ENCODE data around the gene ARHGEF4. TPM values are rescaled to one million over a fixed set of nuclear protein-coding genes. Genes with fewer than 3 reads are reported as not detected.

ARHGEF4 gene
- total and polyA plus RNA-seq, 2 donors (not counting 3 experiments of a cell fraction or from before 2014, with no cell fraction given) = not detected

- no peak for TF ChIP-seq MYC (IDR thresholded peaks at IDR 0.05; ENCODE audit: low read depth, low read length)
- no peak for TF ChIP-seq JUN (IDR thresholded peaks at IDR 0.05; ENCODE audit: borderline replicate concordance, insufficient read depth, insufficient read length, low read depth)
- BruUV-seq (replicated peaks) = no TSS peak
- Histone ChIP-seq H3K9ac (replicated peaks; ENCODE audit: extremely low read depth, insufficient read depth, low read length) (no peak overlapping the region), H4K20me1 (replicated peaks; ENCODE audit: control insufficient read depth, extremely low read depth, insufficient read depth, low read length) (no peaks in the 10 kb centered on the region), H2AFZ (ENCODE audit: low read depth, low read length) (no peak overlapping the region), H3K27me3 (ENCODE audit: control insufficient read depth in 2 of 2, insufficient read depth in 2 of 2, low read length in 2 of 2) (no peaks in the 10 kb centered on the region), H3K4me3 (replicated peaks in 1 of 3; ENCODE audit: insufficient read depth in 1 of 3, low read depth in 1 of 3, low read length in 3 of 3) (no peak overlapping the region), H3K27ac (ENCODE audit: insufficient read depth, low read depth, low read length) (no peak overlapping the region), H3K36me3 (ENCODE audit: control insufficient read depth in 2 of 2, extremely low read depth in 1 of 2, insufficient read depth in 2 of 2, low read length in 2 of 2) (no peaks in the 10 kb centered on the region), H3K4me2 (ENCODE audit: insufficient read depth, low read length) (no peak overlapping the region), H3K4me1 (ENCODE audit: control insufficient read depth, extremely low read depth, insufficient read depth, low read length) (no peaks in the 10 kb centered on the region), H3K9me1 (replicated peaks; ENCODE audit: control insufficient read depth, extremely low read depth, insufficient read depth, low read length) (no peaks in the 10 kb centered on the region), H3K79me2 (ENCODE audit: control insufficient read depth, insufficient read depth, low read length) (no peaks in the 10 kb centered on the region), H3K9me3 (replicated peaks; ENCODE audit: control insufficient read depth, insufficient read depth, low read length) (no peaks in the 10 kb centered on the region)
- FAIRE-seq (no peak), DNase-seq (ENCODE audit: low read depth, low spot score) (no peak)
- POLR2A ChIA-PET = no interaction called here
- dilution Hi-C loops (cut with MboI; ENCODE audit: extremely low pct_ligation_motif_present, low sequenced_read_pairs) = no loop called here
- intact Hi-C loops (cut with micrococcal nuclease) = no loop called here
- CTCF ChIA-PET = interaction anchor here (1.3 to 1.6 kb wide), 2 partner anchors 8 to 131 kb away, joined by 3 to 5 read pairs; no protein-coding TSS in a partner anchor
Observed at GRCh38 chr2:130928385-130928784, 91.7 kb downstream of the ARHGEF4 start.

- POLR2A ChIA-PET = no interaction called here
- H2AFZ ChIP-seq (ENCODE audit: low read depth, low read length) = no peak overlapping the region
Observed at GRCh38 chr2:130930740-130931659, 94.3 kb downstream of the ARHGEF4 start.

More at GRCh38 chr2:130930740-130931659, 94.3 kb downstream of the ARHGEF4 start:
- Histone ChIP-seq H3K27ac (ENCODE audit: insufficient read depth, low read depth, low read length) (no peak overlapping the region), H3K4me1 (ENCODE audit: control insufficient read depth, extremely low read depth, insufficient read depth, low read length) (no peaks in the 10 kb centered on the region), H3K79me2 (ENCODE audit: control insufficient read depth, insufficient read depth, low read length) (no peaks in the 10 kb centered on the region), H4K20me1 (replicated peaks; ENCODE audit: control insufficient read depth, extremely low read depth, insufficient read depth, low read length) (no peaks in the 10 kb centered on the region), H3K9me3 (replicated peaks; ENCODE audit: control insufficient read depth, insufficient read depth, low read length) (no peaks in the 10 kb centered on the region), H3K9me1 (replicated peaks; ENCODE audit: control insufficient read depth, extremely low read depth, insufficient read depth, low read length) (no peaks in the 10 kb centered on the region), H3K4me3 (replicated peaks in 1 of 3; ENCODE audit: insufficient read depth in 1 of 3, low read depth in 1 of 3, low read length in 3 of 3) (no peak overlapping the region), H3K9ac (replicated peaks; ENCODE audit: extremely low read depth, insufficient read depth, low read length) (no peak overlapping the region), H3K27me3 (ENCODE audit: control insufficient read depth in 2 of 2, insufficient read depth in 2 of 2, low read length in 2 of 2) (no peaks in the 10 kb centered on the region), H3K4me2 (ENCODE audit: insufficient read depth, low read length) (no peak overlapping the region), H3K36me3 (ENCODE audit: control insufficient read depth in 2 of 2, extremely low read depth in 1 of 2, insufficient read depth in 2 of 2, low read length in 2 of 2) (no peaks in the 10 kb centered on the region)
- TF ChIP-seq FOS (IDR thresholded peaks at IDR 0.05; ENCODE audit: borderline replicate concordance, insufficient read depth, low read length) = no peak
- TF ChIP-seq CTCF (IDR thresholded peaks at IDR 0.05; ENCODE audit: extremely low read depth in 1 of 2, insufficient read depth in 1 of 2, low read depth in 1 of 2, low read length in 2 of 2) = no peak
- no peak for TF ChIP-seq GATA2 (IDR thresholded peaks at IDR 0.05; ENCODE audit: insufficient read depth, insufficient read length, low read depth, low read length)
- no peak for TF ChIP-seq EZH2 (IDR thresholded peaks at IDR 0.05; ENCODE audit: borderline replicate concordance, low read depth, low read length, severe bottlenecking)
- TF ChIP-seq JUN (IDR thresholded peaks at IDR 0.05; ENCODE audit: borderline replicate concordance, insufficient read depth, insufficient read length, low read depth) = no peak
- no peak for TF ChIP-seq POLR2AphosphoS5 (IDR thresholded peaks at IDR 0.05; ENCODE audit: insufficient read depth, low read depth, low read length)
- TF ChIP-seq MAX (IDR thresholded peaks at IDR 0.05; ENCODE audit: insufficient read depth, insufficient read length) = no peak
- no peak for TF ChIP-seq POLR2A (IDR thresholded peaks at IDR 0.05; ENCODE audit: low read depth, low read length)
- TF ChIP-seq MYC (IDR thresholded peaks at IDR 0.05; ENCODE audit: low read depth, low read length) = no peak
- FAIRE-seq (no peak), DNase-seq (ENCODE audit: low read depth, low spot score) (no peak)
- CTCF ChIA-PET = no interaction called here
- dilution Hi-C loops (cut with MboI; ENCODE audit: extremely low pct_ligation_motif_present, low sequenced_read_pairs) (no loop called here), intact Hi-C loops (cut with micrococcal nuclease) (no loop called here)
- BruUV-seq (replicated peaks) = no TSS peak

All from endothelial cell of umbilical vein (primary cell).